HG03432 (cell line): ENCODE data around the gene PLEKHA4.
"Not testable (repeated sequence)": the region's sequence is repeated elsewhere in the genome, so short reads cannot be mapped to it uniquely, and the experiment has no call there.

Experiments used
- ATAC-seq: cut with Tn5 transposase; IDR thresholded peaks from one replicate; pipeline ENCODE4 v1.9.1; 2021; ENCODE audit warnings: mild to moderate bottlenecking, moderate library complexity; ENCODE audit not compliant: unreplicated experiment

Gene PLEKHA4

GRCh38 chr19:48890551-48890950, 22.1 kb upstream of the PLEKHA4 start:
- ATAC-seq, result no peak

- not testable (repeated sequence) for ATAC-seq
Observed at GRCh38 chr19:48889496-48889895, 21.1 kb upstream of the PLEKHA4 start.

- no peak for ATAC-seq
Observed at GRCh38 chr19:48887861-48888612, 19.6 kb upstream of the PLEKHA4 start.

- no peak for ATAC-seq
Observed at GRCh38 chr19:48883726-48884125, 15.3 kb upstream of the PLEKHA4 start.

- ATAC-seq, result no peak
Observed at GRCh38 chr19:48881741-48882657, 13.6 kb upstream of the PLEKHA4 start.

GRCh38 chr19:48879696-48880095, 11.3 kb upstream of the PLEKHA4 start:
- not testable (repeated sequence) for ATAC-seq

- no peak for ATAC-seq
Observed at GRCh38 chr19:48879025-48879637, 10.7 kb upstream of the PLEKHA4 start.

GRCh38 chr19:48878196-48879024, 10.0 kb upstream of the PLEKHA4 start:
- no peak for ATAC-seq

- no peak for ATAC-seq
Observed at GRCh38 chr19:48877855-48878195, 9.4 kb upstream of the PLEKHA4 start.

GRCh38 chr19:48876043-48876981, 7.9 kb upstream of the PLEKHA4 start:
- ATAC-seq, result not testable (repeated sequence)

GRCh38 chr19:48874303-48875135, 6.1 kb upstream of the PLEKHA4 start:
- no peak for ATAC-seq

- no peak for ATAC-seq
Observed at GRCh38 chr19:48873476-48874302, 5.3 kb upstream of the PLEKHA4 start.

GRCh38 chr19:48872884-48873475, 4.6 kb upstream of the PLEKHA4 start:
- ATAC-seq, result no peak

- peak; percentile 44 for ATAC-seq
Observed at GRCh38 chr19:48872182-48872883, 3.9 kb upstream of the PLEKHA4 start, which contains the start of gene PPP1R15A. Gene PPP1R15A (plus strand): TSS chr19:48872421. CDS start chr19:48873234, 813 bp downstream.

GRCh38 chr19:48871471-48872181, 3.2 kb upstream of the PLEKHA4 start:
- ATAC-seq, result not testable (repeated sequence)

- no peak for ATAC-seq
Observed at GRCh38 chr19:48870048-48870447, 1.6 kb upstream of the PLEKHA4 start.
